CD14-positive monocyte (primary cell): ENCODE results near the gene SSH3. TPM values are rescaled to one million over a fixed set of nuclear protein-coding genes. Genes with fewer than 3 reads are reported as not detected.

Source experiments
- DNase-seq, 3 donors: peaks; one replicate each; pipeline ENCODE4 v3.0.0-alpha.2; 2011 to 2022
- H2AFZ ChIP-seq: 2 replicates; pipeline ENCODE4 v1.6.0; 2012; ENCODE audit warnings: mild to moderate bottlenecking, low read depth, low read length, inconsistent platforms; ENCODE audit not compliant: insufficient read depth, poor library complexity, severe bottlenecking
- H3K27ac ChIP-seq, 2 donors: 1 replicate in 1 of 2; 2 replicates in 1 of 2; pipeline ENCODE4 v1.5.1; 2012 to 2013; ENCODE audit warnings: low read length in 2 of 2, control low read depth in 1 of 2, inconsistent platforms in 1 of 2, low read depth in 1 of 2, mild to moderate bottlenecking in 1 of 2
- H3K27me3 ChIP-seq, 2 donors: one replicate each; pipeline versions ENCODE4 v1.6.0 to v1.6.1; 2011 to 2013; ENCODE audit warnings: low read length in 2 of 2; ENCODE audit not compliant: control insufficient read depth in 2 of 2, insufficient read depth in 2 of 2
- H3K36me3 ChIP-seq, 2 donors: replicated peaks in 1 of 2; 1 replicate in 1 of 2; 2 replicates in 1 of 2; pipeline versions ENCODE4 v1.5.1 to v1.6.1; 2012 to 2013; ENCODE audit warnings: low read length in 2 of 2, control low read depth in 1 of 2, inconsistent platforms in 1 of 2, mild to moderate bottlenecking in 1 of 2; ENCODE audit not compliant: insufficient read depth in 2 of 2, control insufficient read depth in 1 of 2
- H3K4me1 ChIP-seq, 2 donors: 1 replicate in 1 of 2; 2 replicates in 1 of 2; pipeline versions ENCODE4 v1.5.1 to v1.6.1; 2012 to 2013; ENCODE audit warnings: low read length in 2 of 2, control low read depth in 1 of 2, inconsistent platforms in 1 of 2, mild to moderate bottlenecking in 1 of 2, moderate library complexity in 1 of 2; ENCODE audit not compliant: insufficient read depth in 2 of 2, control insufficient read depth in 1 of 2
- H3K4me2 ChIP-seq: replicated peaks from 2 replicates; pipeline ENCODE3; 2012; ENCODE audit warnings: low read length, moderate library complexity, mild to moderate bottlenecking; ENCODE audit not compliant: poor library complexity, severe bottlenecking; ENCODE audit errors: extremely low read depth
- H3K4me3 ChIP-seq, 3 experiments: fragments of 200-600 bp in 1 of 3; sonication (generic) in 1 of 3; replicated peaks in 1 of 3; 1 replicate in 2 of 3; 2 replicates in 1 of 3; pipeline ENCODE4 v1.5.1; 2011 to 2013; ENCODE audit warnings: low read length in 3 of 3, mild to moderate bottlenecking in 3 of 3, control low read depth in 2 of 3, low read depth in 2 of 3, inconsistent platforms in 1 of 3, moderate library complexity in 1 of 3
- H3K79me2 ChIP-seq: 2 replicates; pipeline ENCODE4 v1.6.0; 2012; ENCODE audit warnings: mild to moderate bottlenecking, control low read depth, inconsistent platforms, low read length, moderate library complexity; ENCODE audit not compliant: insufficient read depth
- H3K9ac ChIP-seq: 2 replicates; pipeline ENCODE4 v1.6.0; 2017; ENCODE audit warnings: low read length, mild to moderate bottlenecking; ENCODE audit not compliant: insufficient read depth, poor library complexity, severe bottlenecking
- H3K9me3 ChIP-seq, 2 donors: replicated peaks in 1 of 2; 1 replicate in 1 of 2; 2 replicates in 1 of 2; pipeline versions ENCODE4 v1.5.1 to v1.6.1; 2012 to 2013; ENCODE audit warnings: low read length in 2 of 2, control low read depth in 1 of 2; ENCODE audit not compliant: control insufficient read depth in 1 of 2, insufficient read depth in 1 of 2
- H4K20me1 ChIP-seq: 2 replicates; pipeline ENCODE4 v1.6.0; 2012; ENCODE audit warnings: mild to moderate bottlenecking, low read length, control low read depth, moderate library complexity; ENCODE audit not compliant: insufficient read depth
- H3K27ac Mint-ChIP-seq, 7 donors: one replicate each; pipeline ENCODE4 v1.8.0; 2020; ENCODE audit warnings: mild to moderate bottlenecking in 7 of 7, mixed read lengths in 7 of 7, moderate library complexity in 6 of 7, inconsistent platforms in 2 of 7
- H3K27me3 Mint-ChIP-seq, 3 donors: one replicate each; pipeline ENCODE4 v1.8.0; 2021 to 2022; ENCODE audit warnings: low read depth in 3 of 3, mild to moderate bottlenecking in 3 of 3, mixed read lengths in 3 of 3, moderate library complexity in 3 of 3, inconsistent platforms in 1 of 3
- H3K36me3 Mint-ChIP-seq, 2 donors: one replicate each; pipeline ENCODE4 v1.8.0; 2020; ENCODE audit warnings: mixed read lengths in 2 of 2, inconsistent platforms in 1 of 2, mild to moderate bottlenecking in 1 of 2
- H3K4me1 Mint-ChIP-seq: one replicate; pipeline ENCODE4 v1.8.0; 2020; ENCODE audit warnings: mild to moderate bottlenecking, mixed read lengths
- H3K4me3 Mint-ChIP-seq, 2 donors: one replicate each; pipeline ENCODE4 v1.8.0; 2020; ENCODE audit warnings: mild to moderate bottlenecking in 2 of 2, mixed read lengths in 2 of 2, moderate library complexity in 1 of 2
- H3K9me3 Mint-ChIP-seq, 7 donors: one replicate each; pipeline ENCODE4 v1.8.0; 2020 to 2022; ENCODE audit warnings: mixed read lengths in 7 of 7, mild to moderate bottlenecking in 6 of 7, moderate library complexity in 6 of 7, inconsistent platforms in 2 of 7
- CTCF ChIP-seq: fragments of 200-600 bp; IDR thresholded peaks from one replicate; pipeline ENCODE4 v1.8.0; 2022; ENCODE audit warnings: antibody characterized with exemption, mild to moderate bottlenecking
- WGBS: methylation state at CpG from one replicate; pipeline ENCODE4 v1.1.5; 2013; ENCODE audit warnings: missing lambda C conversion rate; ENCODE audit not compliant: insufficient coverage; 5-methylcytosine and 5-hydroxymethylcytosine counted together
- intact Hi-C, 2 donors: fragments of 100-400 bp; cut with micrococcal nuclease; formaldehyde crosslinking; loops; one replicate each; pipeline versions ENCODE4 v1.15.0 to v1.15.1; 2023
- polyA plus RNA-seq, 3 donors: library from polyadenylated mRNA; depleted of rRNA in 1 of 3; unstranded in 2 of 3; stranded (reverse) in 1 of 3; fragments of 300-500 nt in 2 of 3; fragments of >200 nt in 1 of 3; fragmentation: Illumina TruSeq in 2 of 3; gene quantifications; 1 replicate in 2 of 3; 2 replicates in 1 of 3; pipeline ENCODE4 v1.2.3, GENCODE V29; 2012 to 2021

SSH3 gene
- polyA plus RNA-seq, 3 donors, result 3.6 to 23.3 (median 5.8) TPM

GRCh38 chr11:67347964-67348749 is 44.8 kb downstream of the SSH3 start:
- Histone ChIP-seq H3K27me3 (no peaks in the 10 kb centered on the region), H3K4me2 (no peak overlapping the region), H3K27ac (no peak overlapping the region), H3K4me1 (peaks cover 23 to 24% of the 10 kb centered on the region in 2 donors), H3K36me3 (no peaks in the 10 kb centered on the region), H4K20me1 (peaks cover 15% of the 10 kb centered on the region), H3K9me3 (no peaks in the 10 kb centered on the region), H3K9ac (no peak overlapping the region), H3K4me3 (no peak overlapping the region), H3K79me2 (peaks cover 19% of the 10 kb centered on the region), H2AFZ (no peak overlapping the region)
- H3K27me3 Mint-ChIP-seq, result peaks cover 0 to 2% (median 0%) of the 10 kb centered on the region in 3 donors
- no peak overlapping the region for H3K27ac Mint-ChIP-seq
- no peaks in the 10 kb centered on the region for H3K9me3 Mint-ChIP-seq
- intact Hi-C loops, result loop anchor here in 1 of 2 donors (2.0 kb wide), 1 partner anchor 159 kb away; no protein-coding TSS in a partner anchor
- DNase-seq, result no peak
- H3K4me3 Mint-ChIP-seq, result no peak overlapping the region
- 60% methylated on average over 8 of the region's 11 CpGs for WGBS
- H3K36me3 Mint-ChIP-seq, result peaks cover 8 to 9% of the 10 kb centered on the region in 2 donors
- no peak for TF ChIP-seq CTCF
- peaks cover 32% of the 10 kb centered on the region for H3K4me1 Mint-ChIP-seq

DNA sequence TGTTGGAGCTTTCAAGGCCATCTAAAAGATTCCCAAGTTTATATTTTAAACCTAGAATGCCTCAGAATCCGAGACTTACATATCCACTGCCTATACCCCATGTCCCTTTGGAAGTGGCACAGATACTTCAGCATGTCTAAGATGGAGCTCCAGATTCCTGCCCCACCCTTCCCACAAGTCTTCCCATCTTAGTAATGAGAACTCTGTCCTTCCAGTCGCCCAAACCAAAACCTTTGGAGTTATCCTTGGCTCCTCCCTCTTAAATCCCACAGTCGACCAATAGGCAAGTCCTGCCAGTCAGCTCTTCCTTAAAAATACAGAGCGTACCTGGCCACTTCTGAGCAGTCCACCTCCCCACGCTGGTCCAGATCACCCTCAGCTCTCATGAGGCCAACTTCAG is 45.7 kb downstream of the SSH3 start:
- Histone ChIP-seq H3K9ac (no peak overlapping the region), H3K27ac (no peak overlapping the region), H3K4me3 (no peak overlapping the region), H2AFZ (no peak overlapping the region), H3K36me3 (no peaks in the 10 kb centered on the region), H3K4me2 (no peak overlapping the region), H3K27me3 (no peaks in the 10 kb centered on the region), H3K9me3 (no peaks in the 10 kb centered on the region), H4K20me1 (peaks cover 15% of the 10 kb centered on the region), H3K79me2 (peaks cover 19% of the 10 kb centered on the region), H3K4me1 (peaks cover 28 to 32% of the 10 kb centered on the region in 2 donors)
- intact Hi-C loops, result loop anchor here in 1 of 2 donors (2.0 kb wide), 1 partner anchor 158 kb away; no protein-coding TSS in a partner anchor
- peaks cover 8 to 9% of the 10 kb centered on the region in 2 donors for H3K36me3 Mint-ChIP-seq
- H3K4me3 Mint-ChIP-seq, result no peak overlapping the region
- WGBS, result 93% methylated on average over 5 of the region's 5 CpGs
- H3K4me1 Mint-ChIP-seq, result peaks cover 36% of the 10 kb centered on the region
- peaks cover 0 to 2% (median 0%) of the 10 kb centered on the region in 3 donors for H3K27me3 Mint-ChIP-seq
- no peaks in the 10 kb centered on the region for H3K9me3 Mint-ChIP-seq
- H3K27ac Mint-ChIP-seq, result peak overlapping the region in 1 of 7 donors; percentile 4
- no peak for DNase-seq
- TF ChIP-seq CTCF, result no peak
